HG02884 (cell line): ENCODE results near the gene TBCE.

ENCODE experiments used
- ATAC-seq: cut with Tn5 transposase; IDR thresholded peaks from one replicate; pipeline ENCODE4 v1.9.1; 2021; ENCODE audit warnings: mild to moderate bottlenecking, moderate library complexity; ENCODE audit not compliant: unreplicated experiment

TBCE gene, protein sequence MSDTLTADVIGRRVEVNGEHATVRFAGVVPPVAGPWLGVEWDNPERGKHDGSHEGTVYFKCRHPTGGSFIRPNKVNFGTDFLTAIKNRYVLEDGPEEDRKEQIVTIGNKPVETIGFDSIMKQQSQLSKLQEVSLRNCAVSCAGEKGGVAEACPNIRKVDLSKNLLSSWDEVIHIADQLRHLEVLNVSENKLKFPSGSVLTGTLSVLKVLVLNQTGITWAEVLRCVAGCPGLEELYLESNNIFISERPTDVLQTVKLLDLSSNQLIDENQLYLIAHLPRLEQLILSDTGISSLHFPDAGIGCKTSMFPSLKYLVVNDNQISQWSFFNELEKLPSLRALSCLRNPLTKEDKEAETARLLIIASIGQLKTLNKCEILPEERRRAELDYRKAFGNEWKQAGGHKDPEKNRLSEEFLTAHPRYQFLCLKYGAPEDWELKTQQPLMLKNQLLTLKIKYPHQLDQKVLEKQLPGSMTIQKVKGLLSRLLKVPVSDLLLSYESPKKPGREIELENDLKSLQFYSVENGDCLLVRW

DNA sequence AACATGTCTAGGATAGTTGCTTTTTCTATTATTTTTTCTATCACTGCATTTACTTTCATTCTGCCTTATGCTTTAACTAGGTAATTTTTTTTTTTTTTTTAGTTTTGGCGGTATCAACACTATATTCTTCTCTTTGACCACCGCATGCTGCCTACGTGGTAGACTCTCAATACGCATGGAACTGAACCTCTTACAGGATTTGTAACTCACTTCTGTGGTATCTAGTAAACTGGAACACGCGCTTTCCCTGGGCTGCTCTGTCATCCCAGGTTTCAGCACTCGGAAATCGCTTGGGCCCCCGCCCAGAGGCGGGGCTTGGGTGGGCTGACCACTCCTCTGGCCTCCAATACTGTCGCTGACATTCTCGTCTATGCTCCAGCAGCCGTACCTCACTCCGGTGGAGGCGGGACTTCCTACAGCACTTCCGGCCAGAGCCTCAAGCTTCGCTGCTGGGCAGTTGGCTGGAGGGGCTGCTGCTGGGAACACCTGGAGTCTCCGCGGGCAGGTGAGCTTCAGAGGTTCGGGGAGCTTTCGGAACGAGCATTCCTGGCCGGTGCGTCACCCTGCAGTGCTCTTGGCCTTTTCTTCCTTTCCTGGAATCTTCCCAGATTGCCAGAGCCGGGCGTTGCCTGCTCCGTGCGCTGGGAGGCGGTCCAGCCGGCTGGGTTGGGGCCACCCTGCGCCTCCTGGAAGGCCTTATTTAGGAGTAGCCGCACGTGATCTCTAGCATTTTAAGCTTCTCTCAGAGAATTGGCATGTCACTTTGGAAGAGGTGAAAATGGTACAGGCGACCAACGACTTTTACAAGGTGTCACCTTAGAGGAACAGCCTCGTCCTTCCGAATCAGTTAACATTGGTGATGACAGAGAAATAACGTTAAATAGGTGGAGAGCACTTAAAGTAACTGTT lies at the start of gene TBCE:
Gene TBCE (plus strand): TSS at position 428 of the 909 bp plus-strand sequence. CDS start 12,623 bp downstream, outside the sequence.
- peak; percentile 100 for ATAC-seq

DNA sequence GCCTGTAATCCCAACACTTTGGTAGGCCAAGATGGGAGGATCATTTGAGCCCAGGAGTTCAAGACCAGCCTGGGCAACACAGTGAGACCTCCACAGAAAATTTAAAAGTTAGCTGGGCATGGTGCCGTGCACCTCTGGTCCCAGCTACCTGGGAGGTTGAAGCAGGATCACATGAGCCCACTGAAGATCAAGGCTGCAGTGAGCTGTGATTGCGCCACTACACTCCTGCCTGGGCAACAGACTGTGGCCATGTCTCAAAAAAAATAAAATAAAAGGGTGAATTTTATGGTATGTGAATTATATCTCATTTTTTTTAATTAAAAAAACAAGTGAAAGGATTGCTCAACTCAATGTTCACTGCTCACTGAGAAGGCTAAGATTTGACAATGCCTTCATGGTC lies 48.0 kb upstream of the TBCE start:
- ATAC-seq = no peak

GRCh38 chr1:235320521-235321179 lies 46.6 kb upstream of the TBCE start:
- ATAC-seq = no peak

GRCh38 chr1:235324296-235324695 lies 42.9 kb upstream of the TBCE start:
- no peak for ATAC-seq

GRCh38 chr1:235325139-235325538 lies 42.1 kb upstream of the TBCE start:
- ATAC-seq = no peak

- ATAC-seq = no peak
Observed at GRCh38 chr1:235325854-235326253, 41.4 kb upstream of the TBCE start.

GRCh38 chr1:235326719-235327558 lies 40.3 kb upstream of the TBCE start:
- no peak for ATAC-seq

DNA sequence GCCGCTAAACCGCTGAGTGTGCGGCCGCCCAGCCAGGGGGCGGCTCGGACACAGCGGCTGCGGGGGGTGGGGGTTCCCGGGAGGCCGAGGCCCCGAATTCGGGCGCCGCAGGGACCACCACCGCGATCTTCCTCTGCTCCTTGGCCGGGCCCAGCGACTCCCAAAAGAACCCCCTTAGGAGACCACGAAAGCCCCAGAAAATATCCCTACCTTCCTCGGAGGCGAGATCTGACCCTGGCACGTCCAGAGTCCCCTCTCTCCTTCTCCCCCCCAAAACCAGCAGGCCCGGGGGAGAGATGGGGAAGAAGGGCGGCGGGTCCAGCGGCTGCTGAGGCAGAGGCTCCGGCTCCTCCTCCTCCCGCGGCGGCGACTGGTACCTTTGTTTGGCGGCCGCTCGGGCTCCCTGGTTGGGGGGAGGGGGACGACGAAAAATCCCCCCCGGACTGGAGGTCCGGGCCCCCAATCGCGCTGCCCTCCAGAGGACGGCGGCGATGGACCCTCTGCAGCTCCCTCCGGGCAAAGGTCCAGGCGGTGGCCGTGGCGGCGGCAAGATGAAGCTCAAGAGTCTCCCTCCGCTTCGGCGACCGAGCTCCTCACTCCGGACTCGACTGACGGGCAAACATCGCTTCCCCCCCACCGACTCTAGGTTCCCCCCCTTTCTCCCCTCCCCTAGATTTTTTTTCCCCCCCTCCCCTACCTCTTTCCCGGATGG lies 39.5 kb upstream of the TBCE start, which contains the start of gene ARID4B:
Gene ARID4B (minus strand): TSS at position 621 of the 712 bp plus-strand sequence. CDS start 1,260 bp downstream, outside the sequence.
- ATAC-seq = peak; percentile 4

DNA sequence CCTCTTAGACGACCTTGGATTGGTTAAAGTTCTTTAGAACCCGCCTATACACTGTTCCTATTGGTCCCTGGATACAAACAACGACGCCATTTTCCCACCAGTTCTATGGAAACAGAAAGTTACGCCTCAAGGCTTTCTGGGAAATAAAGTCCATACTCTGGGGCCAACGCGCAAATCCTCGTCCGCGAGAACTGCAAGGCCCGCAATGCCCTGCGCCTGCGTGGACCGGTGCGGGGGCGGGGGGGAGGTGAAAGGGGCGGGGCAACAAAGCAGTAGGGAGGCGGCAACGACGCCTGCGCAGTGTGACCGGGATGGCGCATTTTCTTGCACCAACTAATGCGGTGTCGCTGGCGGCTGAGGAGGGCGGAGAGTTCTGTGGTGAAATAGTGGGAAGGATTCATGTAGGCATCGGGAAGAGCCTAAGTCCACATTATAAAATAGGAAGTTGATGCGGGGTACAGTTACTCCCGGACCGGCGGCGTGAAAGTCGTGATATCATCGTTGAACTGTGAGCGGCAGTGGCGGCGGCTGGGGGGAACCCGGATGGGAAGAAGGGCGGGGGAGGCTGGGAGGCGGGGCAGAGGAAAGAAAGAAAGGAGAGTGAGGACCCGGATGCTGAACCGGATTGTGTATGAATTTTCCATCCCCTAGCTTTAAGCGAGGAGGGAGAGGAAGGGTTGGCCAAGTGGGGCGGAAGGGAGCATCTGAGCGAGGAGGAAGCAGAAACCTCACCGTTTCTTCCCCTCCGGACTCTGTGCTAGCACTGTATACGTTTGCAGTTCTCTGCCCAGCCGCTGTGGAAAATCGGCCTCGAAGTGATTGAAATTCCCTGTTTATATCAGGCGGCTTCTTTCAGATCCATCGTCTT lies 38.7 kb upstream of the TBCE start, which contains the start of gene GGPS1:
Gene GGPS1 (plus strand): TSS at position 300 of the 868 bp plus-strand sequence. CDS start 6,695 bp downstream, outside the sequence.
- peak; percentile 63 for ATAC-seq

GRCh38 chr1:235329139-235329902 lies 37.9 kb upstream of the TBCE start:
- ATAC-seq = no peak

DNA sequence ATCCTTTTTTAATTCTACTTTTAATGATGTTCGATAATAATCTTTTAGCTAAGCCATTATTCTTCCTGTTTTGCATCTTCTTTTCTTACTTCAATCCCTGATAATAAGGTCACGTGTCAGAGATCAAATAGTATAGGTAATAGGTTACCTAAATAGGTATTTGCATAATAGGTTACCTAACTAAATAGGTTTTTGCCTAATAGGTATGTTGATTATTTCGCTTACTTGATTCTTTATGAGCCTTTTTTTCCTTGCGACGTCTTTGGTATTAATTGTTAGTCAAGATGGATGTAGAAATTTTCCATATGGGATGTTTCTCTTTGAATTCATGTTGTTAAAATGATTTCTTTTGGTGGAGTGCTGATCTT lies 36.3 kb upstream of the TBCE start:
- no peak for ATAC-seq

DNA sequence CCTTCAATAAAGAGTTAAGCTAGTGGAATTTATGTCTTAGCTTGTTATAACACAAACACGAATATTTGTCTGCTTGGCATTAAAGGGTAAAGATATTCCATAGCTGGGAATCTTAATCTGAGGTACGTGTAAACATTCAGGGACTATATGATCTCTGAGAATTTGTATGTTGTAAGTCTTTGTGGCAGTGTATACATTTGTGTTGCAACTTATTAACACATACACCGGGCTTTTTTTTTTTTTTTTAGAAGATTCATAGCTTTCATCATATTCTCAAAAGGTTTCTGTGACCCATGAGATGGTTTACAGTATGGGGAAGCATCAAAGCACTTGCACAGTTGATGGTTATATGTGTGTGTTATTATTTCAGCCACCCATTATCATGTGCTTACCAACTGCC lies 35.8 kb upstream of the TBCE start:
- ATAC-seq = no peak

DNA sequence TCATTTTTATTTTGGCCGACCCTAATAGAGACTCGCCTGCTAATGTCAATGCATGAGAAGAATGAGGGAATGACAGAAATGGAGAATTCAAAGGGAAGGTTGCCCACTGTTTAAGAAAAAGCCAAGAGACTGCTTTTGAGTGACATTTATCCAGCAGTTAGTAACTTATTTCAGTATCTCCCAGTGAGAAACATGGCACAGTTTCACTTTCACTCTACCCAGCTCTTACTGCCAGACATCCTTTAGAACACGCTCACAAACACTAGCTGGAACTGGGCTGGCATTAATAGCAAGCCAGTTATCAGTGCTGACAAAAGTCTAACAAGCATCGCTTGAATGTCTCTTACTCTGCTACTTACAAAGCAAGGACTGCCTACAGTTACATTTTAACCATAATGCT lies 30.3 kb upstream of the TBCE start:
- ATAC-seq = no peak

GRCh38 chr1:235339746-235340145 lies 27.5 kb upstream of the TBCE start:
- no peak for ATAC-seq

- no peak for ATAC-seq
Observed at GRCh38 chr1:235341334-235341733, 25.9 kb upstream of the TBCE start.

GRCh38 chr1:235342039-235342438 lies 25.2 kb upstream of the TBCE start:
- no peak for ATAC-seq

DNA sequence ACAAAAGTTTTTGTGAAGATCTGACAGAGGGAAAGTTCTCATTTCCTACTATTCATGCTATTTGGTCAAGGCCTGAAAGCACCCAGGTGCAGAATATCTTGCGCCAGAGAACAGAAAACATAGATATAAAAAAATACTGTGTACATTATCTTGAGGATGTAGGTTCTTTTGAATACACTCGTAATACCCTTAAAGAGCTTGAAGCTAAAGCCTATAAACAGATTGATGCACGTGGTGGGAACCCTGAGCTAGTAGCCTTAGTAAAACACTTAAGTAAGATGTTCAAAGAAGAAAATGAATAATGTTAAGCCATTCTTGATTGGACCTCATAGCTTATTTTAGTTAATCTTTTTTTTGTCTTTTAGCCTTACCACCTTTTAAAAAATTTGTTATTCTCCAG lies 24.8 kb upstream of the TBCE start:
- ATAC-seq = no peak

GRCh38 chr1:235343726-235344125 lies 23.5 kb upstream of the TBCE start:
- no peak for ATAC-seq
